D721Med (cell line): Measurements from ENCODE around the gene ASS1.

Experiments
- DNase-seq: peaks from one replicate; pipeline ENCODE4 v3.0.0; 2011; ENCODE audit warnings: low spot score; ENCODE audit not compliant: insufficient read length
- FAIRE-seq: peaks from 2 replicates; lab custom pipeline; 2011; peaks lifted over from hg19 to GRCh38; lab: Jason Lieb, UNC
- CTCF ChIP-seq: IDR thresholded peaks from 2 replicates; pipeline ENCODE4 v1.5.1; 2012; ENCODE audit warnings: mild to moderate bottlenecking, control low read depth; ENCODE audit not compliant: insufficient read depth; ENCODE audit errors: missing control alignments

Gene ASS1

DNA sequence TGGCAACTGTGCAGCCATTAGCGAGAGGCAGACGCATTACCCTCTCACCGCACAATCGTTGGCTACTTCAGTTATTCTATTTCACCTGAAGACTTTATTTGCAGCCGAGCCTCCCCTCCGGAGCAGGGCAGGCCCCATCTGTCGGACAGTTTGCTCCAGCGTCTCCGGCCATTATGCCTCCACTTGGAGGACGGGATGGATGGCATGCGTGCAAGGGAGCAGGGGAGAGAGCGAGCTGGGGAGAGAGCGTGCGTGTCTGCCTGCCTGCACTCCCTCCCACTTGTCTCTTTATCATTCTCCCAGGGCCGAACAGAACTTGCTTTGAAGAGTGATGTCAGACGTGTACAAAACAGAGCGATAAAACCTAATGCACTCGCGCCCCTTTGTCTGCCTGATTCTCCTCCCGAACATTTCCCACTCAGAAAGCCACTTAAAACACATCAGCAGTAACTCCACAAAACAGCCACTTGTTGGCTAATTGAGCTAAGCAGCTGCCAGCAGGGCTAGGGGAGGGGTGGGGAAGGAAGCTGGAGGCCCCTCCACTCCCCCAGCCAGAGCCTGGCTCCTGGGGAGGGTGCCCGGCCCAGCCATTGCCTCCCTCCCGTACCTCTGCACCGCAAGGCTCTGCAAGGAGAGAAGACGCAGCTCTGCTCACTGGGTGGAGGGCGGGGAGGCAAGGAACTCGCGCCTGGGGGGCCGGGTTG is 91.2 kb downstream of the ASS1 start:
- no peak for DNase-seq
- FAIRE-seq, result no peak
- no peak for TF ChIP-seq CTCF

DNA sequence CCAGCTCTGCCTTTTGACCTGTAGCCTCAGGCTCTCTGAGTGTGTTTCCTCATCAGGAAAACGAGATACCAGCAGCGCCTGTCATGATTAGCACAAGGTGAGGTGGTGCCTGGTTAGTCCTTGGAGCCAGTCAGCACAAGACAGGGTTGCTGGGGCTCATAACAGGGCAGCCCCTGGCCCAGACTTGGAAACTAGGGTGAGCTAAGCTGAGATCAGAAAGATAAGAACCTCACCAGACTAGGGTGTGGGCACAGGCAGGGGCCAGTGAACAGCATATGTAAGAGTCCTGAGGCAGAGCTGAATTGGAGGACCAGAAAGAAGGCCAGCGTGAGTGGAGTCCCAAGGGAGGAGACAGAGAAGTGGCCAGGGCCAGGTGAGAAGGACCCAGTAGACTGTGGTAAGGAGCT is 91.9 kb downstream of the ASS1 start:
- FAIRE-seq, result no peak
- TF ChIP-seq CTCF, result no peak
- no peak for DNase-seq

DNA sequence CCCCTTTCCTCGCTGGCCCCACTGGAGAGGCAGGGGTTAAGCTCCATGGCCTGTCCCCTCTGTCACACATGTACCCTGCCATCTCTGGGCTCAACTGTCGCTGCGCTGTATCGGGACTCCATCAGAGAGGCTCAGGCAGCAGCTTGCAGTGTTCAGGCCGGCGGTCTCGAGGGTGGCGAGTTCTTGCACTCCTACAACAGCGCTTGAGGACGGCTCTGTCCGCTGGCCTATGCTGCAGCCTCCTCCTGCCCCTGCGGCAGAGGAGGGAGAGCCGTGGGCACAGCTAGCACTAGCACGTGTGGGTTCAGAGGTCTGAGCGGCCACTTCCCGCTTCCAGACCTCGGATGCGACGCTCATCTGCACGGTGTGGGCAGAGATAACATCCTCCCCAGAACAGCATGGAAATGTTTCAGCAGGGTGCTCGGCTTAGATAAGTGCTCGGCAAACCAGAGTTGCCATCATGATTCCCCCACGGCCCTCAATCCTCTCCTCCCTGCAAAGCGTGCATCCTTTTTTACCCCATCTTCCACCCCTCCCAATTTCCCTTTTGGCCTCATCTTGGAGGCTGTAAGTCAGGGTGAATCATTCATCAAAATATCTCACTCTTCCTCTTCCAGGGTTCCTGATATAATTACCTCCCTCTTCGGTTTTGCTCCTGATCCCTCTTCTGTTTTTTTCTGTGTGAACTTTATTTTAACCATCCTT is 92.7 kb downstream of the ASS1 start:
- no peak for DNase-seq
- no peak for FAIRE-seq
- no peak for TF ChIP-seq CTCF

DNA sequence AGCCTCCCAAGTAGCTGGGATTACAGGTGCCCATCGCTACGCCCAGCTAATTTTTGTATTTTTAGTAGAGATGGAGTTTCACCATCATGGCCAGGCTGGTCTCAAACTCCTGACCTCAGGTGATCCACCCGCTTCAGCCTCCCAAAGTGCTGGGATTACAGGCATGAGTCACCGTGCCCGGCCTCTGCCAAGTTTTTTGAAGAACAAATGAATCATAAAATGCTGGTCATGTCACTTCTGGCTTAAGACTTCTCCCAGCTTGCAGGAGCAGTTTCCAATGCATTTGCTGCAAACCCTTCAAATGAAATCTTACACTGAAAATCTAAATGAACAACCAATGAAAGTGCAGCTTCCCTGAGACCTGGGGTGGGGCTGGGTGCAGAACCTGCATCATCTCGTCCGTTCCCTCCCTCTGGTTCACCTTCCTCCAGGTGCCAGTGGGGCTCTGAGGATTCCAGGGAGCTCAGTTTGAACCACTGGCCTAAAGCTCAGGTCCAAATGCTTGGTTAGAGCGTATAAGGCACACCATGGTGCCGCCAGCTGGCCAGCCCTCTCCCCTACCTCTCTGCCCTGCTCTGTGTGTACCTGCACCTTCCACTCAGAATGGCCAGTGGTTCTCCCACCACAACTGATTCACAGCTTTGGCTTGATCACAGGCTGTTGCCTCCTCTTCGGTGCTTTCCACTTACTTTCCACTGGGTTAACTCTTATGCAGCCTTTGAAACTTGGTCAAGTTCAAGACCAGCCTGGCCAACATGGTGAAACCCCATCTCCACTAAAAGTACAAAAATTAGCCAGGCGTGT is 94.9 kb downstream of the ASS1 start:
- TF ChIP-seq CTCF, result no peak
- FAIRE-seq (no peak), DNase-seq (no peak)

- DNase-seq (no peak), FAIRE-seq (no peak)
- TF ChIP-seq CTCF, result no peak
Measured at GRCh38 chr9:130541533-130541932, 96.8 kb downstream of the ASS1 start.

DNA sequence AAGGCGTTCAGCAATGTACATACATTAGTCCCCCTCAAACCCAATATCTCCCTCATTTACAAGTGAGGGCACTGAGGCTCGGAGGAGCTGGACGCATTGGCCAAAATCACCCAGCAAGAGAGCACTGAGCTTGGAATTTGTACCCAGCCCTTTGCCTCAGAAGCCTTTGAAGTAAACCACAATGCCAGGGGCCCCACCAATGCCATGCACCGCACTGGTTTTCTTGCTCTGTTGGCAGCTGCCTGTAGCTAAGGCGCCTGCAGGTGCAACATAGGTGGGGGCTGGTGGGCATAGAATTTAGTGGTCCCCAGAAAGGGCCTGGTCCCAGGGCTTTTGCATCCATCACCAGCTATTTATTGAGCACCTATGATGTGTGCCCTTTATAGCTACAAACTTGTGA is 97.3 kb downstream of the ASS1 start:
- no peak for FAIRE-seq
- DNase-seq, result no peak
- no peak for TF ChIP-seq CTCF
